ENCODE measurements around the gene RNF13.

Gene RNF13

DNA sequence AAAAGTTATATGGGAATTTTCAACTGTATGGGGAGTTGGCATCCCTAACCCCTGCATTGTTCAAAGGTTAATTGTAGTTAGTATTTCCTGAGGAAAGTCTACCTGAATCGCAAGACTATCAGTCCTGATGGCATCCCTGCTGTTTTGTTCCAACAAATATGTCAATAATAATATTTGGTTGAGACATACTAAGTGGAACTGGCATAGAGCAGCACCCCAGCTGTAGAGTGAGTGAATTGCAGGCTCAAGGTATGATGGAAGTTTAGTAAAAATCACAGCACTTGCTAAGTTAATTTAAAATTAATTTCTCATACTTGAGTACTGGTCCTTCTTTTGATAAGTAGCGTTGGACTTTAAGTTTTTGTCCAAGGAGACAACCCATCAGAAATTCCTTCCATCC, 42.8 kb upstream of the RNF13 start:
- no peak for FAIRE-seq
- no peak for DNase-seq (ENCODE audit: insufficient read length, low spot score)
- TF ChIP-seq, protein P1, sequence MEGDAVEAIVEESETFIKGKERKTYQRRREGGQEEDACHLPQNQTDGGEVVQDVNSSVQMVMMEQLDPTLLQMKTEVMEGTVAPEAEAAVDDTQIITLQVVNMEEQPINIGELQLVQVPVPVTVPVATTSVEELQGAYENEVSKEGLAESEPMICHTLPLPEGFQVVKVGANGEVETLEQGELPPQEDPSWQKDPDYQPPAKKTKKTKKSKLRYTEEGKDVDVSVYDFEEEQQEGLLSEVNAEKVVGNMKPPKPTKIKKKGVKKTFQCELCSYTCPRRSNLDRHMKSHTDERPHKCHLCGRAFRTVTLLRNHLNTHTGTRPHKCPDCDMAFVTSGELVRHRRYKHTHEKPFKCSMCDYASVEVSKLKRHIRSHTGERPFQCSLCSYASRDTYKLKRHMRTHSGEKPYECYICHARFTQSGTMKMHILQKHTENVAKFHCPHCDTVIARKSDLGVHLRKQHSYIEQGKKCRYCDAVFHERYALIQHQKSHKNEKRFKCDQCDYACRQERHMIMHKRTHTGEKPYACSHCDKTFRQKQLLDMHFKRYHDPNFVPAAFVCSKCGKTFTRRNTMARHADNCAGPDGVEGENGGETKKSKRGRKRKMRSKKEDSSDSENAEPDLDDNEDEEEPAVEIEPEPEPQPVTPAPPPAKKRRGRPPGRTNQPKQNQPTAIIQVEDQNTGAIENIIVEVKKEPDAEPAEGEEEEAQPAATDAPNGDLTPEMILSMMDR (IDR thresholded peaks at IDR 0.05; ENCODE audit: insufficient read depth, missing control alignments) = no peak

DNA sequence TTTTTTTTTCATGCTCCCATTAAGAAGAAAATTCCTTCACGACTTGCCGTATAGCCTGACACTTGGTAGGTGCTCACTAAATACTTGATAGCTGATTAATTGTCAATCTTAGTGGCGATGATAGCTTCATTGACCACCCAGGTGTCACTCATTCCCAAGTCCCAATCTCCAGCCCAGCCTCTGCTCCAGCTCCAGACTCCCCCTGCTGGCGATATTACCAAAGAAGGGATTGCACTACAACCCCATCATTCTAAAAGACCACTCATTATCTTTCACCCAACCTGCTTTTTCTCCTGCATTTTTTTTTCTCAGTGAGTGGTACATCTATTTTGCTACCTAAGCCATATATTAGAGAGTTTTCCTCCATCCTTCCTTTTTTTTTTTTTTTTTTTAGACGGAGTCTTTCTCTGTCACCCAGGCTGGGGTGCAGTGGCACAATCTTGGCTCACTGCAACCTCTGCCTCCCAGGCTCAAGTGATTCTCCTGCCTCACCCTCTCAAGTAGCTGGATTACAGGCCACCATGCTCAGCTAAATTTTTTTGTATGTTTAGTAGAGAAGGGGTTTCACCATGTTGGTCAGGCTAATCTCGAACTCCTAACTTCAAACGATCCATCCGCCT, 41.3 kb upstream of the RNF13 start:
- FAIRE-seq (no peak), DNase-seq (ENCODE audit: insufficient read length, low spot score) (no peak)
- TF ChIP-seq, protein P1 (IDR thresholded peaks at IDR 0.05; ENCODE audit: insufficient read depth, missing control alignments) = peak; percentile 84

DNA sequence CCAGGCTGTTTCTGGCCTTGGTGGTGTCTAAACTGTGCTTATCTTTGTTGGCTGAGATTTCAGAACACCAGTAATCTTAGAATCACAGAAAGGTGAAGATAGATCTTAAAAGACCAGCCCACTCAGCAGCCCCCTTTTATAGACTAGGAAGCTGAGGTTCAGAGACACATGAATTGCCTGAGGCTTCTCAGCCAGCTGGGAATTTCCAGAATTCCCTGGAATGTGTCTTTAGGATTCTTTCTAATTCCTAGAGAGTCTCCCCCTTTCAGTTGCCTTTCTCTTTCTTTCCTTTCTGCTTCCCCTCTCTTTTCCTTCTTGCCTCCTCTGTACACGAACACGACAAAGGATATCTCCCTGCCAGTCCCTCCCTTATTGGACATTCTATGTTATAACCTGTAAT, 40.2 kb upstream of the RNF13 start:
- TF ChIP-seq, protein P1 (IDR thresholded peaks at IDR 0.05; ENCODE audit: insufficient read depth, missing control alignments) = no peak
- no peak for DNase-seq (ENCODE audit: insufficient read length, low spot score)
- no peak for FAIRE-seq

DNA sequence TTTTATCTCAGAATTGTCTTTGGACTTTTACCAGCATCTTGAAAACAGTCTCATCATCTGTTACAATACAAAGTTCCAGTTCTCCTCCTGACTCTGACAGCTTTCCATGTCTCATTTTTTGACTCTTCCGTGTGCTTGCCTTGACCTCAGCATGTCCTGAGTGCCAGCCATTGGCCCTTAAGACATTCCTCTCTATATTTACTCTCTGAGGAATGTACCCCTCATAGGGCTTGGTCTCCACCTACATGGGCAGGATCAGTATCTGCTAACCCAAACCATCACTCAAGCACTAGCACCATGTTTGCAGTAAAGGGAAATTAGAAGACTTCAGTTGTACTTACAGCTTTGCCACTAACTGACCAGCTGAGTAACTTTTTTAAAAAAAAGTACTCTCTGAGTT, 36.8 kb upstream of the RNF13 start:
- TF ChIP-seq, protein P1 (IDR thresholded peaks at IDR 0.05; ENCODE audit: insufficient read depth, missing control alignments) = no peak
- no peak for FAIRE-seq

DNA sequence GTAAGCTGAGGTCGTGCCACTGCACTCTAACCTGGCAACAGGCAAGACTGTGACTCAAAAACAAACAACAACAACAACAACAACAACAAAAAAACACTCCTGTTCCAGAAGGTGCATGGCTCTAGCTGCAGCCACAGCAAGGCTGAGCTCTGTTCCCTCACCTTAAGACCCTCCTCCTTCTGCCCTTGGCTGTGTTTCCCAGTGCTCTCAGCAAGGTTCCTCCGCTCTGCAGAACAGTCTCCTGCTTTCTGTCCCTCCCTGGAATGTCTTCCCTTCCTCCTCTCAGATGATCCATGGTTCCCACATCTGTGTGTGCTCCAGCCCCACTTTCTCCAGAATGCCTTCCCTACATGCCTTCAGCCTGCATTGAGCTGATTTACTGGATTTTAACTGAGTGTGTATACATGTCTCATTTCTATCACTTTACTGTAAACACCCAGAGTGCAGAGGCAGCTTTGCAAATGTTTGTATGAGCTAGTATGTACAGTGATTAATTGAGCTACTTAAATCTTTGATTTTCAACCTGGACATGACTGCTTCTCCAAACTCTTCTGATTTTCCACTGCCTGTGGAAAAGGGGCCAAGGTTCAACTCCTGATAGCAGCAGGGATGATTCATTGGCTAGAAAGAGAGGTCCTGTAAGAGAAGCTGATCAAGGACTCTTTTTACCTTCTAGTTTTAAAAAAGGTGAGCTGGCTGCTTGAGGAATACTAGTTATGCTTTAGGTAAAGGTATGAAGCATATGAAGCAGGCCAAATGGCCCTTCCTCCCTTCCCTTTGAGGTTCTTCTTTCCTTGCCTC, 35.4 kb upstream of the RNF13 start:
- FAIRE-seq (no peak), DNase-seq (ENCODE audit: insufficient read length, low spot score) (no peak)
- TF ChIP-seq, protein P1 (IDR thresholded peaks at IDR 0.05; ENCODE audit: insufficient read depth, missing control alignments) = no peak

More for the DNA sequence above, 36.8 kb upstream of the RNF13 start:
- DNase-seq (ENCODE audit: insufficient read length, low spot score) = no peak

DNA sequence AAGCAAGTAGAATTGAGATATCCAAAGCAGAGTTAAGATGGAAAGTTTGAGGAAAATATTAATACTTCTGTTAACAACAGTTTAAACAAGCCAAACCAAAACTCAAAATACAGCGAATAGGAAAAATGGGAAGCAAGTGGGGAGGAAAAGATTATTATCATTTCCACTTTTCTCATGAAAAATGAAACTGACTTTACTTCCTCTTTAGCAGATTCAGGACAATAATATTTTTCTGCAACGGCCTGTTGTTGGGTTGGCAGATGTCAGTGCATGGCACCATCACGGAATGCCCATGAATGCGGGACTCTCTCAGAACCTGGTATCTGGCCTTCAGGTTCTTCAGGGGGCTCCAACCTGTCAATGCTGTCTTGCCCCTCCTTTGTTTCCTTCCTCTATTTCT, 31.8 kb upstream of the RNF13 start:
- DNase-seq (ENCODE audit: insufficient read length, low spot score) (no peak), FAIRE-seq (no peak)
- TF ChIP-seq, protein P1 (IDR thresholded peaks at IDR 0.05; ENCODE audit: insufficient read depth, missing control alignments) = no peak

DNA sequence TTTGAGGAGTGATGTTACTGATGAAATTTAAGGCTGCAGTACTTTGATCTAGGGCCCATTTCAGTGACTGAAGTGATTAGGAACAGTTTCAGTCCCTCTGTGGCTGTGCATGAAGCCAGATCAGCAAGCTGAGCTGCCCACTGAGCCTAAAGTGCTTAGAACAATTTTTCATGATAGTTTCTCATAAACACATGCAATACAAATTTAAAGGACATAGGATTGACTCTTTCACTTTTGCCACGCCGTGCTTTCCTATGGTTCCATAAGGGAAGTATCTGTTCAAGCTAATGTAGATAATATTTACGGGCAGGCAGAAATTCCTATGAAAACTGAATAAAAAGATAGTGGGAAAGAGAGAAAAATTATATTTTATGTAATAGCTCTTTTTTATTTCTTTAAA, 31.3 kb upstream of the RNF13 start:
- DNase-seq (ENCODE audit: insufficient read length, low spot score) (no peak), FAIRE-seq (no peak)
- TF ChIP-seq, protein P1 (IDR thresholded peaks at IDR 0.05; ENCODE audit: insufficient read depth, missing control alignments) = no peak

All from D721Med (cell line).